Activated T-helper 17 cell treated with anti-CD3 and anti-CD28 coated beads, Interleukin-2, amount 50 U/mL, for 72 hours (primary cell): ENCODE data around the gene ERBB4. TPM values are rescaled to one million over a fixed set of nuclear protein-coding genes. Genes with fewer than 3 reads are reported as not detected.

ENCODE experiments used
- ATAC-seq: fragments of 150-1000 bp; cut with Tn5 transposase; replicated peaks from 2 replicates; pipeline ENCODE4 v1.10.0; 2021; ENCODE audit warnings: mild to moderate bottlenecking, moderate library complexity
- H3K27ac Mint-ChIP-seq: one replicate; pipeline ENCODE4 v1.8.0; 2022; ENCODE audit warnings: mixed read lengths
- H3K27me3 Mint-ChIP-seq: one replicate; pipeline ENCODE4 v1.8.0; 2022; ENCODE audit warnings: mixed read lengths
- H3K36me3 Mint-ChIP-seq: one replicate; pipeline ENCODE4 v1.8.0; 2022; ENCODE audit warnings: low read depth, mild to moderate bottlenecking, mixed read lengths
- H3K4me1 Mint-ChIP-seq: one replicate; pipeline ENCODE4 v1.8.0; 2022; ENCODE audit warnings: mixed read lengths
- H3K4me3 Mint-ChIP-seq: one replicate; pipeline ENCODE4 v1.8.0; 2022; ENCODE audit warnings: mild to moderate bottlenecking, mixed read lengths
- H3K9me3 Mint-ChIP-seq: one replicate; pipeline ENCODE4 v1.8.0; 2022; ENCODE audit warnings: mixed read lengths
- total RNA-seq, 2 donors: library from RNA; stranded (reverse); gene quantifications; one replicate each; pipeline ENCODE4 v1.2.3, GENCODE V29; 2022

Gene ERBB4
- total RNA-seq, 2 donors from 2014 or later: not detected

DNA sequence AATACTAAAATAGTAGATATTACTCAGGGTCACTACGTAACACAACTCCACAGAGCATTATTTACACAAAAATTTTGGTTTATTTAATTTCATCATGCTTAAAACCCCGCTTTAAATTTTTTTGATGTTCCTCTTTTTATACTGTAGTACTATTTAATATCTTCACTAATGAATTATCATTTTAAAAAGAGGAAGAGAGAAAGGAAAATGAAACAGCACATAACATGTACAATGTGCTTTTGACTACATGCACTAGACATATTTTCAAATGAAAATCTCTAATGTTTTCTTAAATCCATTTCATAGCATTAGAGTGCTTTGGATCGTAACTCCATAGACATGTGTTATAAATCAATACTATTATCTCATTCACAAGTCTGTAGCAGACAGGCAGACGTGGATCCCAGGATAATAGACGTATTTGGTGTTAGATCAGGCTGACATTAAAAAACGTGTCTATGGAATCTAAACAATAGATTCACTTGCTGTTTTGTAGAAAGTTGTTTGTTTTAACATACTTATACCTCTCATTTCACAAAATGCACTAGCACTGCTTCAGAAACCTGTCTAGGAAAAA lies 1085.2 kb downstream of the ERBB4 start:
- ATAC-seq: no peak
- Mint-ChIP-seq H3K27ac (no peak overlapping the region), H3K9me3 (no peaks in the 10 kb centered on the region)

DNA sequence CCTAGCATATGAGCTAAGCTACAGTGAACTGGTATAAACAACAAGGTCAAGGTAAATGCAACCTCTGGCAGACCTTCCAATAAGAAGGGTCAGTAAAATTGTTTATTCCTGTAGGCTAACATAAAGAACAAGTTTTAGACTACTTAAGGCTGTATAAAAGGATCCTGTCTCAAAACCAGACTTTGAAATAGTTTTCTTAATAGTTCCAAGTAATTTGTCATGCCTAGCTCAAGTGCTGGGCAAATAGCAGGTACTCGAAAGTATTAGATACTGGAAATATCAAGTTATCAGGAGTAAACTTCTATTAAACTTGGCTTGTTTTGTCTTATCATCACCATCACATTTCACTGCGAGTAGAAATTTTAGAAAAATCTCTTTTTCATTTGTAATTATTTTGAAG lies 1087.0 kb downstream of the ERBB4 start:
- no peak for ATAC-seq
- no peaks in the 10 kb centered on the region for H3K4me1 Mint-ChIP-seq
- H3K27me3 Mint-ChIP-seq: no peaks in the 10 kb centered on the region
- no peaks in the 10 kb centered on the region for H3K36me3 Mint-ChIP-seq
- no peak overlapping the region for H3K4me3 Mint-ChIP-seq
- no peak overlapping the region for H3K27ac Mint-ChIP-seq
- H3K9me3 Mint-ChIP-seq: no peaks in the 10 kb centered on the region

More for the DNA sequence above, 1085.2 kb downstream of the ERBB4 start:
- Mint-ChIP-seq H3K27me3 (no peaks in the 10 kb centered on the region), H3K4me3 (no peak overlapping the region), H3K36me3 (no peaks in the 10 kb centered on the region), H3K4me1 (no peaks in the 10 kb centered on the region)

DNA sequence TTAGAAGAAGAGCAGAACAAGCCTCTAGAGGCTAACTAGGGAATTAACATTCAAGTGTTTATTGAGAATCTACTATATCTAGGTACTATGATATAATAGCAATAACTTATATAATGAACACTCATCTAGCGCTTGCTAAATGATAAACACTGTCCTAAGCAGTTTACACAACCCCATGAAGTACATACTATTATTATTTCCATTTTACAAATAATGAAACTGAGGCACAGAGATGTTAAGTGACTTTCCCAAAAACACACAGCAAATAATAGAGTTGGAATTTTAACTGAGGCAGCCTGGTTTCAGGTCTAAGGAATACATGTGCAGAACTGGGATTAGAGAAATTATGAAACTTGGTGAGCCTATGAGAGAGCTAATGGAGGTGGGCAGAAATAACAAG lies 1088.8 kb downstream of the ERBB4 start:
- ATAC-seq: no peak
- no peaks in the 10 kb centered on the region for H3K9me3 Mint-ChIP-seq

DNA sequence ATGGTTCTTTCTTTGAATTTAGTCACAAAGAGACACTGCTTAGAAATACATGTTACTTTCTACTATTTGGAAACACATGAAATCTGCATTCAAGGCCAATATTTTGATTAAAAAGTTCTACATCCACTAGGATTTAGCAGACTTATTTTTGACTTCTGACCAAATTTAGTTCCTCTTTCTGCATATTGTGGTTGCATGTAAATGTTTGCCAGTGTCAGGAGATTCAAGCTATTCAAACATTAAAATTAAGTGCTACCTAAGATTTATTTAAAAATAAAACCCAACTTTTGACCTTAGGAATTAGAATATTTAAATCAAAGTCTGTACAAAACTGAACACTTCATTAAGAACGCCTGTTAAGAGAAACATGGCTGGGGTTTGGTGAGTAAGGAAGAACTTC lies 1091.1 kb downstream of the ERBB4 start:
- Mint-ChIP-seq H3K27ac (no peak overlapping the region), H3K9me3 (no peaks in the 10 kb centered on the region), H3K27me3 (no peaks in the 10 kb centered on the region), H3K4me3 (no peak overlapping the region), H3K4me1 (no peaks in the 10 kb centered on the region), H3K36me3 (no peaks in the 10 kb centered on the region)
- ATAC-seq: no peak

More for the DNA sequence above, 1088.8 kb downstream of the ERBB4 start:
- Mint-ChIP-seq H3K4me3 (no peak overlapping the region), H3K27me3 (no peaks in the 10 kb centered on the region), H3K4me1 (no peaks in the 10 kb centered on the region), H3K36me3 (no peaks in the 10 kb centered on the region), H3K27ac (no peak overlapping the region)

DNA sequence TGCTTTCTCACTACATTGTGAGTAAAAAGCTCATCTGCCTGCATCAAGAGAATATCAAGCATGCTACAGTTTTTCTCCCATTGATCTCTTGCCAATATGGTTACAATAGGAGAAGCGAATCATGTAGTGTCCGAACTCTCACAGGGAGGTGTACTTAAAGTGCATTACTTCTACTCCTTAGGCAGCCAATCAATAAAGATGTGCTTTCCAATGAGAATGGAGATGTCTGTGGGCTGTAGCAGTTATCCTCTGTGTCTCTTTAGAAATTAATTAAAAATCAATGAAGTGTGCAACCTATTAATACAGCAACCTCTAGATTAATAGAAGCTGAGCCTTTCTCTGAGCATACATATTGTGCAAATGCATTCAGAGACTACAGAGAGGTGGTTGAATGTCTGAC lies 1098.5 kb downstream of the ERBB4 start:
- Mint-ChIP-seq H3K27ac (no peak overlapping the region), H3K4me1 (no peaks in the 10 kb centered on the region), H3K27me3 (no peaks in the 10 kb centered on the region), H3K36me3 (no peaks in the 10 kb centered on the region), H3K4me3 (no peak overlapping the region), H3K9me3 (no peaks in the 10 kb centered on the region)
- no peak for ATAC-seq

- H3K36me3 Mint-ChIP-seq: no peaks in the 10 kb centered on the region
- H3K27me3 Mint-ChIP-seq: no peaks in the 10 kb centered on the region
- H3K4me1 Mint-ChIP-seq: no peaks in the 10 kb centered on the region
- no peaks in the 10 kb centered on the region for H3K9me3 Mint-ChIP-seq
- H3K27ac Mint-ChIP-seq: no peak overlapping the region
- no peak for ATAC-seq
- no peak overlapping the region for H3K4me3 Mint-ChIP-seq
These were observed 1099.6 kb downstream of the ERBB4 start for GRCh38 chr2:211439011-211439410.

GRCh38 chr2:211437396-211437795 lies 1101.2 kb downstream of the ERBB4 start:
- Mint-ChIP-seq H3K4me1 (no peaks in the 10 kb centered on the region), H3K36me3 (no peaks in the 10 kb centered on the region), H3K27ac (no peak overlapping the region), H3K9me3 (peaks cover 4% of the 10 kb centered on the region), H3K4me3 (no peak overlapping the region), H3K27me3 (no peaks in the 10 kb centered on the region)
- no peak for ATAC-seq

- H3K36me3 Mint-ChIP-seq: no peaks in the 10 kb centered on the region
- H3K9me3 Mint-ChIP-seq: peaks cover 4% of the 10 kb centered on the region
- no peak for ATAC-seq
- H3K27ac Mint-ChIP-seq: no peak overlapping the region
- no peaks in the 10 kb centered on the region for H3K4me1 Mint-ChIP-seq
- H3K27me3 Mint-ChIP-seq: no peaks in the 10 kb centered on the region
- H3K4me3 Mint-ChIP-seq: no peak overlapping the region
These were observed 1102.4 kb downstream of the ERBB4 start for GRCh38 chr2:211436182-211436581.

GRCh38 chr2:211435331-211435730 lies 1103.3 kb downstream of the ERBB4 start:
- no peak overlapping the region for H3K27ac Mint-ChIP-seq
- no peaks in the 10 kb centered on the region for H3K36me3 Mint-ChIP-seq
- no peak overlapping the region for H3K4me3 Mint-ChIP-seq
- H3K27me3 Mint-ChIP-seq: no peaks in the 10 kb centered on the region
- no peaks in the 10 kb centered on the region for H3K4me1 Mint-ChIP-seq
- peaks cover 4% of the 10 kb centered on the region for H3K9me3 Mint-ChIP-seq
- no peak for ATAC-seq

DNA sequence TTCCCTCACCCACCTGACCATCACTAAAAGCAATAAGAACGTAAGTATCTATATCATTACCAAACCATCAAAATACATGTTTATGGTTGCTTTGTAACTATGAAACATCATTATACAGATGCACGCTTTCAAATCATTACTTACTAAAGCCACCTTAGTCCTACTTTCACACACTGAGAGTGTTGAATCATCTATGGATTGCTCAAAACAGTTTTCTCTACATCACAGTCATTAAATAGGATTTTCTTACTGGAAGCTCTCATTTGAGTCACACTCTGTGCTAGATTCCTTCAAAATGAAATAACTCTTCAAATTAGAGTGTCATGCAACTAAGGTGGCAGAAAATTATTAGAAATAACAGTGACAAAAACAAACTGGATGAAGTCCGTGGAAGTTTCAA lies 1103.8 kb downstream of the ERBB4 start:
- no peak overlapping the region for H3K27ac Mint-ChIP-seq
- ATAC-seq: peak; percentile 35
- no peaks in the 10 kb centered on the region for H3K36me3 Mint-ChIP-seq

DNA sequence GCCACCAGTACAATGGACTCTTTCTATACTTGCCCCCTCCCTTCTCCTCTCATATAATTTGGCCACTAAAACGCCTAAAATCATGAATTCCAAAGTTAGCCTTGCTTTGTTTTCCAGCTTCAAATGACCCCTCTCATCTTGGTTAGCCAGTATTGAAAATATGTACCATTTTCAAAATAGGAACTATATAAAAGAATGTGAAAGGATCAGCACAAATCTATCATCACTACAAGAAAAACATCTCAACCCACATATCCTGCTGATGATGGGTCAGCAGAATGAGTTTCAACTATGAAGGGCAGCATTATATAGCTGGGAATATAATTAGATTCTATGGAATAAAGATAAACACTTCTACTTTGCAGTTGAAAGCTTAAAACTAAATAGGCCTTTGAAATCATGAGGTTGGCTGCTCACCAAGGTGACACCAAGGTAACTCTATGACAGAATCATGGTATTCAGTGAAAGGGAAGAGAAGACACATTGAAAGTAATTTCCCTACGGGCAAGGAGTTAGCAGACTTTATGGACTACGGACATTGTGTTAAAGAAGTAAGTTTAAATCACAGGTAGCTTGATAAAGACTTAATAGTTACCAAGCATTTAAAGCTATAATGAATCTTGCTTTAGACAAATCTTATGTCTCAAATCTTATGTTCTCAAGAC lies 1109.2 kb downstream of the ERBB4 start:
- Mint-ChIP-seq H3K9me3 (peaks cover 4% of the 10 kb centered on the region), H3K4me3 (no peak overlapping the region), H3K4me1 (no peaks in the 10 kb centered on the region), H3K27ac (no peak overlapping the region), H3K27me3 (no peaks in the 10 kb centered on the region), H3K36me3 (no peaks in the 10 kb centered on the region)
- no peak for ATAC-seq

More for the DNA sequence above, 1103.8 kb downstream of the ERBB4 start:
- Mint-ChIP-seq H3K27me3 (no peaks in the 10 kb centered on the region), H3K9me3 (peaks cover 4% of the 10 kb centered on the region), H3K4me3 (no peak overlapping the region), H3K4me1 (no peaks in the 10 kb centered on the region)

GRCh38 chr2:211426240-211426639 lies 1112.4 kb downstream of the ERBB4 start:
- ATAC-seq: no peak
- no peak overlapping the region for H3K4me3 Mint-ChIP-seq
- H3K27me3 Mint-ChIP-seq: no peaks in the 10 kb centered on the region
- H3K4me1 Mint-ChIP-seq: no peaks in the 10 kb centered on the region
- H3K9me3 Mint-ChIP-seq: no peaks in the 10 kb centered on the region
- H3K36me3 Mint-ChIP-seq: no peaks in the 10 kb centered on the region
- no peak overlapping the region for H3K27ac Mint-ChIP-seq

- no peak for ATAC-seq
- no peak overlapping the region for H3K4me3 Mint-ChIP-seq
- H3K9me3 Mint-ChIP-seq: no peaks in the 10 kb centered on the region
- H3K27me3 Mint-ChIP-seq: no peaks in the 10 kb centered on the region
- H3K36me3 Mint-ChIP-seq: no peaks in the 10 kb centered on the region
- H3K27ac Mint-ChIP-seq: no peak overlapping the region
- no peaks in the 10 kb centered on the region for H3K4me1 Mint-ChIP-seq
These were observed 1115.6 kb downstream of the ERBB4 start for GRCh38 chr2:211423018-211423417.

- H3K4me3 Mint-ChIP-seq: no peak overlapping the region
- H3K27me3 Mint-ChIP-seq: no peaks in the 10 kb centered on the region
- H3K36me3 Mint-ChIP-seq: no peaks in the 10 kb centered on the region
- no peak for ATAC-seq
- H3K27ac Mint-ChIP-seq: no peak overlapping the region
- no peaks in the 10 kb centered on the region for H3K9me3 Mint-ChIP-seq
- H3K4me1 Mint-ChIP-seq: no peaks in the 10 kb centered on the region
These were observed 1121.1 kb downstream of the ERBB4 start for GRCh38 chr2:211417544-211417943.

- Mint-ChIP-seq H3K4me3 (no peak overlapping the region), H3K36me3 (no peaks in the 10 kb centered on the region), H3K9me3 (no peaks in the 10 kb centered on the region), H3K27ac (no peak overlapping the region), H3K4me1 (no peaks in the 10 kb centered on the region), H3K27me3 (no peaks in the 10 kb centered on the region)
- no peak for ATAC-seq
These were observed 1122.2 kb downstream of the ERBB4 start for GRCh38 chr2:211416373-211416772.
